ENCODE measurements around the gene MKRN1.

Gene MKRN1

GRCh38 chr7:140479739-140480084 lies 407 bp upstream of the MKRN1 start:
- peak overlapping the region; percentile 82 for H3K4me2 ChIP-seq (ENCODE audit: low read length)
- H3K4me3 ChIP-seq (ENCODE audit: low read length), result peak overlapping the region; percentile 90
- peaks cover 21% of the 10 kb centered on the region for H4K20me1 ChIP-seq (ENCODE audit: control insufficient read depth, insufficient read depth, low read depth, low read length)
- H3K9me3 ChIP-seq (ENCODE audit: control insufficient read depth, insufficient read depth, low read length), result no peaks in the 10 kb centered on the region
- H3K9me2 ChIP-seq (replicated peaks; ENCODE audit: control insufficient read depth, low read length), result no peaks in the 10 kb centered on the region
- no peaks in the 10 kb centered on the region for H3F3A ChIP-seq (ENCODE audit: control insufficient read depth, insufficient read depth)
- peaks cover 12% of the 10 kb centered on the region for H3K36me3 ChIP-seq (ENCODE audit: control insufficient read depth, low read length)
- H3K4me1 ChIP-seq (ENCODE audit: control insufficient read depth, low read length), result peaks cover 29% of the 10 kb centered on the region
- H3K27ac ChIP-seq (ENCODE audit: low read depth, low read length), result no peak overlapping the region
- TF ChIP-seq EZH2phosphoT487 (IDR thresholded peaks at IDR 0.05; ENCODE audit: borderline replicate concordance, low read length), result no peak
- TF ChIP-seq CTCF (IDR thresholded peaks at IDR 0.05; ENCODE audit: low read depth, low read length, poor library complexity, severe bottlenecking), result no peak
- H3K27me3 ChIP-seq (ENCODE audit: control insufficient read depth, low read length), result peaks cover 2% of the 10 kb centered on the region; the same call in 1 of the 2 replicates
- peaks cover 46% of the 10 kb centered on the region for H3K79me2 ChIP-seq (ENCODE audit: control insufficient read depth, low read length)

DNA sequence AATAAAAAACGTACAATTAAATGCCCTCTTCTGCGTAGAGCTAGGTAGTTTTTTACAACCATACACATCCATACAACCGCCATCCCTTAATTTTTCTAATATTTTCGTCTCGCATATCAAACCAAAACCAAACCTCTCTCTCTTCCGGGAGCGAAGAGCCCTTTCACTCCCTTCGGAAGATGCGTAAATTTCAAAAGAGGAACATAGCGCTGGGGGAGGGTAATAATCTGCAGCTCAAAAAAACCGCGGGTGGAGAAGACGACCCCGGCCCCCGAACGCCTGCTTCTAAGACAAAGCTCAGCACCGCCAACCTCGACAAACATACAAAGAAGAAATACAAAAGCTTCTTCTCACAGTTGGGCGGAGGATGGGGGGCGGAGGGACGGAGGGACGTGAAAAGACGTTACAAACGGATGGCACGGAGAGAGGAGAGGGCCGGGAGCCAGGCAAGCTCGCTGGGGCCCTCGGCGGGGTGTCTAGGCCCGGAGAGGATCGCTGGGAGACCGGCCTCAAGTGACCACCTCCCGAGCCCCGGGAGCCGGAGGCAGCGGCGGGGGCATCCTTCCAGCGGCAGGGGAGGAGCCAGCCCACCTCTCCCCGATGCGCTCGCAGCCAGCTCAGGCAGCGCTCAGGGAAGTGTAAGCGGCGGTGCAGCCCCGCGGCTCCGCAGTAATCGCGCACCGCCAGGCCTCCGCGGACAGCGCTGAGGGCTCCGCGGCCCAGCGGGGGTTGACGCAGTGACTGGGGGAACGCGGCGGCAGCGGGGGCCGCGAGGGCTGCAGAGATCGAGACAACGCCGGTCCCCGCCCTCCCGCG lies 851 bp downstream of the MKRN1 start:
- Histone ChIP-seq H3K4me3 (ENCODE audit: low read length) (peak overlapping the region; percentile 90), H3K4me2 (ENCODE audit: low read length) (peak overlapping the region; percentile 82), H3K9me2 (replicated peaks; ENCODE audit: control insufficient read depth, low read length) (no peaks in the 10 kb centered on the region), H3K36me3 (ENCODE audit: control insufficient read depth, low read length) (peaks cover 12% of the 10 kb centered on the region), H3K27ac (ENCODE audit: low read depth, low read length) (peak overlapping the region; percentile 75), H4K20me1 (ENCODE audit: control insufficient read depth, insufficient read depth, low read depth, low read length) (peaks cover 23% of the 10 kb centered on the region), H3K9me3 (ENCODE audit: control insufficient read depth, insufficient read depth, low read length) (no peaks in the 10 kb centered on the region), H3F3A (ENCODE audit: control insufficient read depth, insufficient read depth) (no peaks in the 10 kb centered on the region), H3K4me1 (ENCODE audit: control insufficient read depth, low read length) (peaks cover 29% of the 10 kb centered on the region), H3K27me3 (ENCODE audit: control insufficient read depth, low read length) (no peaks in the 10 kb centered on the region), H3K79me2 (ENCODE audit: control insufficient read depth, low read length) (peaks cover 58% of the 10 kb centered on the region)
- TF ChIP-seq EZH2phosphoT487 (IDR thresholded peaks at IDR 0.05; ENCODE audit: borderline replicate concordance, low read length) (no peak), CTCF (IDR thresholded peaks at IDR 0.05; ENCODE audit: low read depth, low read length, poor library complexity, severe bottlenecking) (no peak)

DNA sequence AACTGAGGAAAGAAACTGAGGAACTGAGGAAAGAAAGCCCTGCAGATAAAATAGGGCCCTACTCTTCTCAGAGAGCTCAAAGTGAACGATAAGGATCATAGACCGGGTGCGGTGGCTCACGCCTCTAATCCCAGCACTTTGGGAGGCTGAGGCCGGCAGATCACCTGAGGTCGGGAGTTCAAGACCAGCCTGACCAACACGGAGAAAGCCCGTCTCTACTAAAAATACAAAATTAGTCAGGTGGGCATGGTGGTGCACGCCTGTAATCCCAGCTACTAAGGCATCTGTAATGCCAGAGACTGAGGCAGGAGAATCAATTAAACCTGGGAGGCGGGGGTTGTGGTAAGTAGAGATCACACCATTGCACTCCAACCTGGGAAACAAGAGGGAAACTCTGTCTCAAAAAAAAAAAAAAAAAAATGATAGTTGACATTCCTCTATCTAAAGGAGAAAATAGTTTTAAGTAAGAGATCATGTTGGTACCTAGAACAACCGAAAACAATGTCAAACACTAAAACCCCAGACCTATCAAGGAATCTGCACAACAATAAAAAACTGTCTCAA lies 2.5 kb downstream of the MKRN1 start:
- no peaks in the 10 kb centered on the region for H3F3A ChIP-seq (ENCODE audit: control insufficient read depth, insufficient read depth)
- no peaks in the 10 kb centered on the region for H3K9me2 ChIP-seq (replicated peaks; ENCODE audit: control insufficient read depth, low read length)
- peak overlapping the region; percentile 90 for H3K4me3 ChIP-seq (ENCODE audit: low read length)
- peaks cover 15% of the 10 kb centered on the region for H3K36me3 ChIP-seq (ENCODE audit: control insufficient read depth, low read length)
- H3K4me1 ChIP-seq (ENCODE audit: control insufficient read depth, low read length), result peaks cover 29% of the 10 kb centered on the region
- no peaks in the 10 kb centered on the region for H3K9me3 ChIP-seq (ENCODE audit: control insufficient read depth, insufficient read depth, low read length)
- H3K27ac ChIP-seq (ENCODE audit: low read depth, low read length), result no peak overlapping the region
- H4K20me1 ChIP-seq (ENCODE audit: control insufficient read depth, insufficient read depth, low read depth, low read length), result peaks cover 29% of the 10 kb centered on the region
- H3K27me3 ChIP-seq (ENCODE audit: control insufficient read depth, low read length), result no peaks in the 10 kb centered on the region
- no peak for TF ChIP-seq EZH2phosphoT487 (IDR thresholded peaks at IDR 0.05; ENCODE audit: borderline replicate concordance, low read length)
- TF ChIP-seq CTCF (IDR thresholded peaks at IDR 0.05; ENCODE audit: low read depth, low read length, poor library complexity, severe bottlenecking), result no peak
- H3K4me2 ChIP-seq (ENCODE audit: low read length), result peak overlapping the region; percentile 82
- peaks cover 75% of the 10 kb centered on the region for H3K79me2 ChIP-seq (ENCODE audit: control insufficient read depth, low read length)

Data from DOHH2 (cell line).